Measurements from ENCODE around the gene KCTD17.

- TF ChIP-seq, protein P1, sequence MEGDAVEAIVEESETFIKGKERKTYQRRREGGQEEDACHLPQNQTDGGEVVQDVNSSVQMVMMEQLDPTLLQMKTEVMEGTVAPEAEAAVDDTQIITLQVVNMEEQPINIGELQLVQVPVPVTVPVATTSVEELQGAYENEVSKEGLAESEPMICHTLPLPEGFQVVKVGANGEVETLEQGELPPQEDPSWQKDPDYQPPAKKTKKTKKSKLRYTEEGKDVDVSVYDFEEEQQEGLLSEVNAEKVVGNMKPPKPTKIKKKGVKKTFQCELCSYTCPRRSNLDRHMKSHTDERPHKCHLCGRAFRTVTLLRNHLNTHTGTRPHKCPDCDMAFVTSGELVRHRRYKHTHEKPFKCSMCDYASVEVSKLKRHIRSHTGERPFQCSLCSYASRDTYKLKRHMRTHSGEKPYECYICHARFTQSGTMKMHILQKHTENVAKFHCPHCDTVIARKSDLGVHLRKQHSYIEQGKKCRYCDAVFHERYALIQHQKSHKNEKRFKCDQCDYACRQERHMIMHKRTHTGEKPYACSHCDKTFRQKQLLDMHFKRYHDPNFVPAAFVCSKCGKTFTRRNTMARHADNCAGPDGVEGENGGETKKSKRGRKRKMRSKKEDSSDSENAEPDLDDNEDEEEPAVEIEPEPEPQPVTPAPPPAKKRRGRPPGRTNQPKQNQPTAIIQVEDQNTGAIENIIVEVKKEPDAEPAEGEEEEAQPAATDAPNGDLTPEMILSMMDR (IDR thresholded peaks at IDR 0.05): peak; percentile 80
- TF ChIP-seq POLR2AphosphoS5 (IDR thresholded peaks at IDR 0.05; ENCODE audit: low read depth, low read length): no peak
Measured at GRCh38 chr22:37043828-37044538, 7.6 kb upstream of the KCTD17 start.

Measured in Panc1 (cell line).